ENCODE results near the gene CPA4.
"Not testable (repeated sequence)": the region's sequence is repeated elsewhere in the genome, so short reads cannot be mapped to it uniquely, and the experiment has no call there.

DNA sequence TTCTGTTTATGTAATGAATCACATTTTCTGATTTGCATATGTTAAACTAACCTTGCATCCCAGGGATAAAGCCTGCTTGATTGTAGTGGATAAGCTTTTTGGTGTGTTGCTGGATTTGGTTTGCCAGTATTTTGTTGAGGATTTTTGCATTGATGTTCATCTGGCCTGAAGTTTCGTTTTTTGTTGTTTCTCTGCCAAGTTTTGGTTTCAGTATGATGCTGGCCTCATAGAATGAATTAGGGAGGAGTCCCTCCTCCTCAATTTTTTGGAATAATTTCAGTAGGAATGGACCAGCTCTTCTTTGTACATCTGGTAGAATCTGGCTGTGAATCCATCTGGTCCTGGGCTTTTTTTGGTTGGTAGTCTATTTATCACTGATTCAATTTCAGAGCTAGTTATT is 49.5 kb upstream of the CPA4 start:
- TF ChIP-seq, protein P1, sequence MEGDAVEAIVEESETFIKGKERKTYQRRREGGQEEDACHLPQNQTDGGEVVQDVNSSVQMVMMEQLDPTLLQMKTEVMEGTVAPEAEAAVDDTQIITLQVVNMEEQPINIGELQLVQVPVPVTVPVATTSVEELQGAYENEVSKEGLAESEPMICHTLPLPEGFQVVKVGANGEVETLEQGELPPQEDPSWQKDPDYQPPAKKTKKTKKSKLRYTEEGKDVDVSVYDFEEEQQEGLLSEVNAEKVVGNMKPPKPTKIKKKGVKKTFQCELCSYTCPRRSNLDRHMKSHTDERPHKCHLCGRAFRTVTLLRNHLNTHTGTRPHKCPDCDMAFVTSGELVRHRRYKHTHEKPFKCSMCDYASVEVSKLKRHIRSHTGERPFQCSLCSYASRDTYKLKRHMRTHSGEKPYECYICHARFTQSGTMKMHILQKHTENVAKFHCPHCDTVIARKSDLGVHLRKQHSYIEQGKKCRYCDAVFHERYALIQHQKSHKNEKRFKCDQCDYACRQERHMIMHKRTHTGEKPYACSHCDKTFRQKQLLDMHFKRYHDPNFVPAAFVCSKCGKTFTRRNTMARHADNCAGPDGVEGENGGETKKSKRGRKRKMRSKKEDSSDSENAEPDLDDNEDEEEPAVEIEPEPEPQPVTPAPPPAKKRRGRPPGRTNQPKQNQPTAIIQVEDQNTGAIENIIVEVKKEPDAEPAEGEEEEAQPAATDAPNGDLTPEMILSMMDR (IDR thresholded peaks at IDR 0.05): not testable (repeated sequence)
- not testable (repeated sequence) for TF ChIP-seq SIN3A (IDR thresholded peaks at IDR 0.05; ENCODE audit: borderline replicate concordance, insufficient read depth, low read depth, low read length); TCF7L2 (IDR thresholded peaks at IDR 0.05; ENCODE audit: low read depth, low read length); POLR2AphosphoS5 (IDR thresholded peaks at IDR 0.05; ENCODE audit: low read depth, low read length)
